SK-N-SH (cell line): ENCODE results near the gene MRPL23. TPM values are rescaled to one million over a fixed set of nuclear protein-coding genes. Genes with fewer than 3 reads are reported as not detected.

ENCODE experiments used
- CTCF ChIA-PET: fragments of 300-600, 350-600 bp; formaldehyde crosslinking; extraction: SDS; loops from one replicate; lab custom pipeline; 2021; lab: Yijun Ruan, JAX
- POLR2A ChIA-PET: fragments of 350-600 bp; sonication (Branson Sonifier 250); formaldehyde crosslinking; extraction: SDS; loops from one replicate; lab custom pipeline; 2020; ENCODE audit warnings: antibody characterized with exemption, inconsistent platforms; lab: Yijun Ruan, JAX
- DNase-seq: peaks from one replicate; pipeline ENCODE4 v3.0.0; 2012
- H2AFZ ChIP-seq: fragments of 200-600 bp; sonication (generic); 2 replicates; pipeline ENCODE4 v1.8.1; 2016; ENCODE audit warnings: antibody characterized with exemption, mild to moderate bottlenecking, low read depth
- H3F3A ChIP-seq: fragments of 200-600 bp; sonication (generic); replicated peaks from 2 replicates; pipeline ENCODE3; 2016; ENCODE audit warnings: antibody characterized with exemption, mild to moderate bottlenecking; ENCODE audit not compliant: insufficient read depth
- H3K27ac ChIP-seq, 2 experiments: fragments of 200-500 bp in 1 of 2; fragments of 200-600 bp in 1 of 2; sonication (Bioruptor generic) in 1 of 2; sonication (generic), shearing (Covaris generic) in 1 of 2; 2 replicates each; pipeline versions ENCODE4 v1.5.1 to v1.6.1; 2014 to 2016; ENCODE audit warnings: low read depth in 2 of 2, inconsistent platforms in 1 of 2, low read length in 1 of 2, mild to moderate bottlenecking in 1 of 2, mixed read lengths in 1 of 2
- H3K27me3 ChIP-seq: fragments of 200-600 bp; sonication (generic), shearing (Covaris generic); 2 replicates; pipeline ENCODE4 v1.6.1; 2016; ENCODE audit warnings: mixed run types; ENCODE audit not compliant: insufficient read depth
- H3K36me3 ChIP-seq, 2 experiments: fragments of 200-500 bp in 1 of 2; fragments of 200-600 bp in 1 of 2; sonication (Bioruptor generic) in 1 of 2; sonication (generic) in 1 of 2; replicated peaks in 1 of 2; 2 replicates each; pipeline versions ENCODE3 to v1.5.1; 2014 to 2016; ENCODE audit warnings: low read length in 1 of 2, mild to moderate bottlenecking in 1 of 2; ENCODE audit not compliant: insufficient read depth in 2 of 2, control insufficient read depth in 1 of 2
- H3K4me1 ChIP-seq, 2 experiments: fragments of 200-500 bp in 1 of 2; fragments of 200-600 bp in 1 of 2; sonication (Bioruptor generic) in 1 of 2; sonication (generic), shearing (Covaris generic) in 1 of 2; 2 replicates each; pipeline versions ENCODE4 v1.5.1 to v1.6.1; 2014 to 2016; ENCODE audit warnings: low read depth in 1 of 2, low read length in 1 of 2, mixed run types in 1 of 2; ENCODE audit not compliant: insufficient read depth in 2 of 2, control insufficient read depth in 1 of 2
- H3K4me2 ChIP-seq: fragments of 200-600 bp; sonication (generic), shearing (Covaris generic); 2 replicates; pipeline ENCODE4 v1.6.1; 2017; ENCODE audit warnings: mixed run types
- H3K4me3 ChIP-seq, 2 experiments: fragments of 200-500 bp in 1 of 2; fragments of 200-600 bp in 1 of 2; sonication (Bioruptor generic) in 1 of 2; sonication (generic), shearing (Covaris generic) in 1 of 2; 2 replicates each; pipeline versions ENCODE4 v1.5.1 to v1.8.1; 2014 to 2016; ENCODE audit warnings: low read depth in 2 of 2, inconsistent platforms in 1 of 2, low read length in 1 of 2, mild to moderate bottlenecking in 1 of 2, mixed read lengths in 1 of 2, moderate library complexity in 1 of 2
- H3K79me2 ChIP-seq: fragments of 200-600 bp; sonication (generic); 2 replicates; pipeline ENCODE4 v1.8.1; 2017; ENCODE audit warnings: mild to moderate bottlenecking; ENCODE audit not compliant: insufficient read depth
- H3K9ac ChIP-seq: fragments of 200-600 bp; sonication (generic); 2 replicates; pipeline ENCODE4 v1.6.1; 2017; ENCODE audit warnings: mixed run types
- H3K9me2 ChIP-seq: fragments of 200-600 bp; sonication (generic); 2 replicates; pipeline ENCODE4 v1.6.1; 2017; ENCODE audit warnings: mixed run types
- H3K9me3 ChIP-seq: fragments of 200-600 bp; sonication (generic); 2 replicates; pipeline ENCODE4 v1.6.1; 2017; ENCODE audit warnings: mixed run types, mild to moderate bottlenecking, moderate library complexity
- H4K20me1 ChIP-seq: fragments of 200-600 bp; sonication (generic); 2 replicates; pipeline ENCODE4 v1.6.1; 2017; ENCODE audit warnings: mild to moderate bottlenecking, mixed run types; ENCODE audit not compliant: insufficient read depth
- CHD2 ChIP-seq: fragments of 150-350 bp; IDR thresholded peaks from 2 replicates; pipeline ENCODE4 v1.6.1; 2018; ENCODE audit warnings: low read length; ENCODE audit not compliant: partially characterized antibody
- EP300 ChIP-seq, 2 experiments: IDR thresholded peaks; 2 replicates each; pipeline versions ENCODE4 v1.4.0 to v1.6.1; 2012; ENCODE audit warnings: borderline replicate concordance in 1 of 2, low read depth in 1 of 2, low read length in 1 of 2
- EZH2phosphoT487 ChIP-seq: fragments of 200-600 bp; sonication (generic); IDR thresholded peaks from 2 replicates; pipeline ENCODE4 v1.6.1; 2017; ENCODE audit warnings: low read depth, mixed run types, mild to moderate bottlenecking, antibody characterized with exemption, moderate library complexity, borderline replicate concordance
- FOXM1 ChIP-seq: IDR thresholded peaks from 2 replicates; pipeline ENCODE4 v1.4.0; 2012; ENCODE audit warnings: low read depth, mild to moderate bottlenecking
- GABPA ChIP-seq: IDR thresholded peaks from 2 replicates; pipeline ENCODE4 v1.4.0; 2012; ENCODE audit warnings: low read depth, mild to moderate bottlenecking
- POLR2AphosphoS5 ChIP-seq: IDR thresholded peaks from 2 replicates; pipeline ENCODE4 v1.6.1; 2012; ENCODE audit warnings: low read depth, low read length
- REST ChIP-seq: IDR thresholded peaks from 2 replicates; pipeline ENCODE4 v1.6.1; 2012; ENCODE audit warnings: mild to moderate bottlenecking, low read depth, low read length, moderate library complexity
- RFX5 ChIP-seq: IDR thresholded peaks from 2 replicates; pipeline ENCODE4 v1.6.1; 2012; ENCODE audit warnings: mild to moderate bottlenecking, improper control_type of control experiment, low read length
- RXRA ChIP-seq: IDR thresholded peaks from 2 replicates; pipeline ENCODE4 v1.4.0; 2012; ENCODE audit warnings: low read depth, mild to moderate bottlenecking, borderline replicate concordance
- TAF1 ChIP-seq: IDR thresholded peaks from 2 replicates; pipeline ENCODE4 v1.6.1; 2012; ENCODE audit warnings: low read depth, mild to moderate bottlenecking, low read length, moderate library complexity, borderline replicate concordance
- TEAD4 ChIP-seq: IDR thresholded peaks from 2 replicates; pipeline ENCODE4 v1.4.0; 2012; ENCODE audit warnings: mild to moderate bottlenecking, borderline replicate concordance; ENCODE audit not compliant: insufficient read depth
- YY1 ChIP-seq: IDR thresholded peaks from 2 replicates; pipeline ENCODE4 v1.4.0; 2012; ENCODE audit warnings: low read depth, mild to moderate bottlenecking
- WGBS: methylation state at CpG from one replicate; pipeline ENCODE4 v1.1.6; 2017; ENCODE audit warnings: low lambda C conversion rate; 5-methylcytosine and 5-hydroxymethylcytosine counted together
- polyA plus RNA-seq, 3 experiments: library from polyadenylated mRNA; depleted of rRNA; stranded (reverse); fragments of >200 nt; gene quantifications; 2 replicates each; pipeline ENCODE4 v1.2.3, GENCODE V29; 2012
- TF ChIP-seq, protein P1 (sequence below): IDR thresholded peaks from 2 replicates; pipeline ENCODE4; 2012
- TF ChIP-seq, protein P2 (sequence below): IDR thresholded peaks from 2 replicates; pipeline ENCODE4 v1.4.0; 2012; ENCODE audit warnings: low read depth

Gene MRPL23
- polyA plus RNA-seq, 1 of the 3 experiments (the other 2 are of a cell fraction) = 264 TPM

GRCh38 chr11:1933416-1934334 is 13.5 kb upstream of the MRPL23 start (continued):
- TF ChIP-seq, protein P1, sequence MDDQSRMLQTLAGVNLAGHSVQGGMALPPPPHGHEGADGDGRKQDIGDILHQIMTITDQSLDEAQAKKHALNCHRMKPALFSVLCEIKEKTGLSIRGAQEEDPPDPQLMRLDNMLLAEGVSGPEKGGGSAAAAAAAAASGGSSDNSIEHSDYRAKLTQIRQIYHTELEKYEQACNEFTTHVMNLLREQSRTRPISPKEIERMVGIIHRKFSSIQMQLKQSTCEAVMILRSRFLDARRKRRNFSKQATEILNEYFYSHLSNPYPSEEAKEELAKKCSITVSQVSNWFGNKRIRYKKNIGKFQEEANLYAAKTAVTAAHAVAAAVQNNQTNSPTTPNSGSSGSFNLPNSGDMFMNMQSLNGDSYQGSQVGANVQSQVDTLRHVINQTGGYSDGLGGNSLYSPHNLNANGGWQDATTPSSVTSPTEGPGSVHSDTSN = no peak
- TF ChIP-seq REST = no peak
- TF ChIP-seq TEAD4 = no peak
- no peak for TF ChIP-seq FOXM1
- TF ChIP-seq EP300 (IDR thresholded peaks at IDR 0.05; ENCODE audit: borderline replicate concordance in 1 of 2, low read depth in 1 of 2, low read length in 1 of 2) = no peak
- no peak for TF ChIP-seq POLR2AphosphoS5
- TF ChIP-seq RXRA = no peak
- TF ChIP-seq RFX5 = no peak
- no peak for TF ChIP-seq YY1
- no peak for TF ChIP-seq TAF1

DNA sequence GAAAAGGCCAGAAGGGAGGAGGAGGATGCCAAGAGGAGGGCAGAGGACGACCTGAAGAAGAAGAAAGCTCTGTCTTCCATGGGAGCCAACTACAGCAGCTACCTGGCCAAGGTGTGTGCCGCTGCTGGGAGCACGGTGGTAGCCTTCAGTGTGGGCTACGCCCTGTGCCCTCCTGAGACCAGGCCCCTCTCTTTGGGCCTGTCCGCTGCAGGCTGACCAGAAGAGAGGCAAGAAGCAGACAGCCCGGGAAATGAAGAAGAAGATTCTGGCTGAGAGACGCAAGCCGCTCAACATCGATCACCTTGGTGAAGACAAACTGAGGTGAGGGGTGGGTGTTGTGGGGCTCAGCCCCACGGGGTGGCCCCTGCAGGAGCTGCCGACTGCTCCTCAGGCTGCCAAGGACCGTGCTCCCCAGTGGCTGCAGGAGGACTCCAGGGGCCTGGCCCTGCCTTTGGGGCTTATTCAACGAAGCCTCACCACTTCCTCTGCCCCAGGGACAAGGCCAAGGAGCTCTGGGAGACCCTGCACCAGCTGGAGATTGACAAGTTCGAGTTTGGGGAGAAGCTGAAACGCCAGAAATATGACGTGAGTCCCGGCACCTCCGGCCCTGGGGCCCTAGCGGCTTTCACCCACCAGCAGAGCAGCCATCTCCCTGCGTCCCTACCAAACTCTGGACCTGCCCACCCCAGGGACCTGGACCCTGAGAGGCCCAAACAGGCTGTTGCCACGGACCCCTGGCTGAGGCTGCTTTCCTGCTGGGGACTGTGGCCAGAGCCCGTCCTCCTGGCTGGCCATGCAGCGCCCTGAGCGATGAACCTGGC is 12.6 kb upstream of the MRPL23 start:
- Histone ChIP-seq H3K9ac (no peak overlapping the region), H3K4me1 (peaks cover 0 to 13% of the 10 kb centered on the region in 2 experiments; a peak in 1 of 4 replicates), H3K4me3 (no peak overlapping the region), H3K27ac (no peak overlapping the region), H2AFZ (no peak overlapping the region), H3F3A (no peaks in the 10 kb centered on the region), H3K27me3 (no peaks in the 10 kb centered on the region), H3K36me3 (no peaks in the 10 kb centered on the region), H3K9me3 (no peaks in the 10 kb centered on the region), H3K79me2 (no peaks in the 10 kb centered on the region), H3K9me2 (no peaks in the 10 kb centered on the region), H3K4me2 (no peak overlapping the region), H4K20me1 (no peaks in the 10 kb centered on the region)
- no peak for DNase-seq
- ChIA-PET CTCF (interaction anchor here (1.5 to 2.6 kb wide), 5 partner anchors 12 to 282 kb away, joined by 3 to 11 read pairs (median 3); no protein-coding TSS in a partner anchor), POLR2A (no interaction called here)
- TF ChIP-seq FOXM1 = no peak
- no peak for TF ChIP-seq EZH2phosphoT487
- TF ChIP-seq, protein P2, sequence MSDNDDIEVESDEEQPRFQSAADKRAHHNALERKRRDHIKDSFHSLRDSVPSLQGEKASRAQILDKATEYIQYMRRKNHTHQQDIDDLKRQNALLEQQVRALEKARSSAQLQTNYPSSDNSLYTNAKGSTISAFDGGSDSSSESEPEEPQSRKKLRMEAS = no peak
- TF ChIP-seq CHD2 = no peak
- no peak for TF ChIP-seq GABPA
- TF ChIP-seq, all 33 proteins: peak for 0
- WGBS = 37% methylated on average over 9 of the region's 24 CpGs
